ENCODE data around the gene ACSM2B.
"Not testable (repeated sequence)": the region's sequence is repeated elsewhere in the genome, so short reads cannot be mapped to it uniquely, and the experiment has no call there.

The ACSM2B gene

DNA sequence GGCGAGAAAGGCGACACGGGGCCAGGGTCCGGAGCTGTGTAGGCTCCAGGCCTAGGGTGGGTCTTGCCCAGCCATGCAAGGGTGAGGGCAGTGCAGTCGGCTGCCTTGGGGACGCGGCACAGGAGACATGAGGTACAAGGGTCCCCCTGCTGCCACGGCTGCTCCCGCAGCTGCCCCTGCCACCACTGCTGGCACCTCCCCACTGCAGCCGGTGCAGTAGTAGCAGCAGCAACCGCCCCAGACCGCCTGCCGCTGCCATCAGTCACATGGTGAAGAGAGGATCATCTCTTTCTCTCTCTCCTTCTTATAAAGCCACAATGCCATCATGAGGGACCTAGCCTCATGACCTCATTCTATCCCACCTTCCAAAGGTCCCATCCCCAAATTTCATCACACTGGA is 44.4 kb downstream of the ACSM2B start:
- H3K9me3 ChIP-seq (ENCODE audit: control insufficient read depth, insufficient read depth, low read length); H3K27ac ChIP-seq (ENCODE audit: low read length); H3K27me3 ChIP-seq (ENCODE audit: control insufficient read depth, insufficient read depth, low read length); H3K4me1 ChIP-seq (ENCODE audit: control insufficient read depth, insufficient read depth, low read length); DNase-seq (ENCODE audit: low read depth, low spot score); H3K4me3 ChIP-seq (ENCODE audit: low read length); H3K36me3 ChIP-seq (ENCODE audit: control insufficient read depth, insufficient read depth, low read length): not testable (repeated sequence)
- WGBS (ENCODE audit: insufficient coverage, insufficient read length) = no CpG with 5 or more reads among the region's 13 CpGs

DNA sequence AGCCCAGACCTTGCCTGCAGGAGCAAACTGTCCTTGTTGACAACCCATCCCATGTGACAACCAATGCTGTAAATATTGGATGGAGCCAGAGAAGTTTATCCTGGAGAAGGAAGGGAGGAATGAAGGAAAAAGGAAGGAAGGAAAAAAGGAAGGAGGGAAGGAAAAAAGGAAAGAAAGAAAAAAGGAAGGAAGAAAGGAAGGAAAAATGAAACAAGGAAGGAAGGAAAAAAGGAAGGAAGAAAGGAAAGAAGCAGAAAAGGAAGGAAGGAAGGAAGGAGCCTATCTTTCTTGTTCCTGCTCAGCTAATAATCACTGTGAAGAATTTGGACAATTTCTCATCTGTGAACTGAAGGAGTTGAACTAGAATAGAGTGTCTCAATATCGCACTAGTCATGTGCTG is 56.1 kb downstream of the ACSM2B start:
- Histone ChIP-seq H3K27me3 (ENCODE audit: control insufficient read depth, insufficient read depth, low read length) (no peaks in the 10 kb centered on the region), H3K4me3 (ENCODE audit: low read length) (no peak overlapping the region), H3K9me3 (ENCODE audit: control insufficient read depth, insufficient read depth, low read length) (no peaks in the 10 kb centered on the region), H3K36me3 (ENCODE audit: control insufficient read depth, insufficient read depth, low read length) (no peaks in the 10 kb centered on the region), H3K4me1 (ENCODE audit: control insufficient read depth, insufficient read depth, low read length) (no peaks in the 10 kb centered on the region), H3K27ac (ENCODE audit: low read length) (no peak overlapping the region)
- WGBS (ENCODE audit: insufficient coverage, insufficient read length) = no CpG with 5 or more reads among the region's 1 CpG
- no peak for DNase-seq (ENCODE audit: low read depth, low spot score)

DNA sequence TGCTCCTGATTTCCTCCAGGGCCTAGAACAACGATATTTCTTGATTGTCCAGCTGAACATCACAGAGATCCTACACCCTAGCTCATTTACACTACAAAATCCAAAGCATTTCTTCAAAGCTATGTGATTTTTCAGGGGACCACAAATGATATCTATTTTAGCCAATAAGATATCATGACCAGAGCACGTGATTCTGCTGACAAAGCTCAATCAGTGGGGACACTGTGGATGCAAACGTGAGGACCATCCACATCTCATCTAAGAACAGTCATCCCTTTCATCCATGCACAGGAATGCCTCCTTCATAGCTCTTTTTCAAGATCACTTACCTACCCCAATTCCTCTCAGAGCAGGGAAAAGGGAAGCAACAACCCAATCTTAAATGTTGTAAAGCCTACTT is 56.9 kb downstream of the ACSM2B start:
- H3K4me3 ChIP-seq (ENCODE audit: low read length) = no peak overlapping the region
- no peaks in the 10 kb centered on the region for H3K9me3 ChIP-seq (ENCODE audit: control insufficient read depth, insufficient read depth, low read length)
- no peaks in the 10 kb centered on the region for H3K36me3 ChIP-seq (ENCODE audit: control insufficient read depth, insufficient read depth, low read length)
- no peaks in the 10 kb centered on the region for H3K27me3 ChIP-seq (ENCODE audit: control insufficient read depth, insufficient read depth, low read length)
- H3K27ac ChIP-seq (ENCODE audit: low read length) = no peak overlapping the region
- no peak for DNase-seq (ENCODE audit: low read depth, low spot score)
- no peaks in the 10 kb centered on the region for H3K4me1 ChIP-seq (ENCODE audit: control insufficient read depth, insufficient read depth, low read length)
- WGBS (ENCODE audit: insufficient coverage, insufficient read length) = no CpG with 5 or more reads among the region's 3 CpGs

DNA sequence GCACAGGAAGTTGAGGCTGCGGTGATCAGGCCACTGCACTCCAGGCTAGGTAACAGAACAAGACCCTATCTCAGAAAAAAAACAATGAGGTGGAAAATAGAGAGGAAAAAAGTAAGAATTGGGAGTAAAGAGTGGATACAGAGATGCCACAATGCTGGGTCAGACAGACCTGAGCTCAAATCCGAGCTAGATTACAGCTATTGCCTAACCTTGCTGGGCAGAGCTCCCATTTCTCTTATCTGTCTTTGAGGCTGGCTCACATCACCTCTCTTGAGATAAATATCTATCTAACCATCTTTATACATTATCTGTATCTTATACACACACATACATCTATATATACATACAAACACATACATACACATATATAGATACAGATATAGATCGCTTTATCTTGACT is 59.0 kb downstream of the ACSM2B start:
- H3K4me3 ChIP-seq (ENCODE audit: low read length) = no peak overlapping the region
- H3K27ac ChIP-seq (ENCODE audit: low read length) = no peak overlapping the region
- H3K4me1 ChIP-seq (ENCODE audit: control insufficient read depth, insufficient read depth, low read length) = no peaks in the 10 kb centered on the region
- 100% methylated on average over 1 of the region's 3 CpGs for WGBS (ENCODE audit: insufficient coverage, insufficient read length)
- no peaks in the 10 kb centered on the region for H3K9me3 ChIP-seq (ENCODE audit: control insufficient read depth, insufficient read depth, low read length)
- no peaks in the 10 kb centered on the region for H3K27me3 ChIP-seq (ENCODE audit: control insufficient read depth, insufficient read depth, low read length)
- DNase-seq (ENCODE audit: low read depth, low spot score) = no peak
- H3K36me3 ChIP-seq (ENCODE audit: control insufficient read depth, insufficient read depth, low read length) = no peaks in the 10 kb centered on the region

DNA sequence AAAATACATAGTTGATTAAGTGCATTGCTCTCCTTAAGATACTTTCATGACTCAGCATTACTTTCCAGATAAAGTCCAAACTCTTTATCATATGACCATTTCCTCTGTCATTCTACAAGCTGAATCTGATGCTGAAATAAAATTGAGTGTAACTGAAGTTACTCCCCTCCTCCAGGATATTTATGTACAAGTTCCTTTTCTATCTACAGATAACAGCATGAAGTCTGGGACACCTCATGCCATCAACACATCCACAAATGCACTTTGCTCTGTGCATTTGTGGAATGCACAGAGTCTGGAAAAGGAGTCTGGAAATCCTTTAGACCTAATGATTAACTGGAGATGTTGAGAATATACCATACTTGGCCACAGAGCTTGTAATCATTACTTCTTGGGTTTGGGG is 60.5 kb downstream of the ACSM2B start:
- H3K9me3 ChIP-seq (ENCODE audit: control insufficient read depth, insufficient read depth, low read length) = no peaks in the 10 kb centered on the region
- no peaks in the 10 kb centered on the region for H3K4me1 ChIP-seq (ENCODE audit: control insufficient read depth, insufficient read depth, low read length)
- no peaks in the 10 kb centered on the region for H3K27me3 ChIP-seq (ENCODE audit: control insufficient read depth, insufficient read depth, low read length)
- H3K4me3 ChIP-seq (ENCODE audit: low read length) = no peak overlapping the region
- DNase-seq (ENCODE audit: low read depth, low spot score) = no peak
- no peak overlapping the region for H3K27ac ChIP-seq (ENCODE audit: low read length)
- H3K36me3 ChIP-seq (ENCODE audit: control insufficient read depth, insufficient read depth, low read length) = no peaks in the 10 kb centered on the region

DNA sequence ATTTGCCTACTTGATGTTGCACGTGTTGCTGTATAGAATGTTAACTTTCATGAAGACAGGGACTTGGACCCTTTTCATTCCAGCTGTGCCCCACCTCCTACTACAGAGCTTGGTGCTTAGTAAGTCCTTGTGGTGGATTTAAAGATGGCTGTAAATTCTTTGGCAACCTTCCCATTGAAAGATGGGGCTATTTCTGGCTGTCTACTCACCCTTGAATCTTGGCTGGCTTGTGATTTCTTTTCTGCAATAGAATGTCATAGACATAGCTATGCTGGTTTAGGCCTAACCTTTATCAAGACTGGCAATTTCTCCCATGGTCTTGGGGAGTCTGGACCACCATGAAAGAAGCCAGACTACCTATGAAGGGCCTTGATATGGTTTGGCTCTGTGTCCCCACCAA is 65.8 kb downstream of the ACSM2B start:
- Histone ChIP-seq H3K27me3 (ENCODE audit: control insufficient read depth, insufficient read depth, low read length) (no peaks in the 10 kb centered on the region), H3K9me3 (ENCODE audit: control insufficient read depth, insufficient read depth, low read length) (no peaks in the 10 kb centered on the region), H3K27ac (ENCODE audit: low read length) (no peak overlapping the region), H3K4me1 (ENCODE audit: control insufficient read depth, insufficient read depth, low read length) (no peaks in the 10 kb centered on the region), H3K36me3 (ENCODE audit: control insufficient read depth, insufficient read depth, low read length) (no peaks in the 10 kb centered on the region), H3K4me3 (ENCODE audit: low read length) (no peak overlapping the region)
- no CpG with 5 or more reads among the region's 1 CpG for WGBS (ENCODE audit: insufficient coverage, insufficient read length)
- no peak for DNase-seq (ENCODE audit: low read depth, low spot score)

DNA sequence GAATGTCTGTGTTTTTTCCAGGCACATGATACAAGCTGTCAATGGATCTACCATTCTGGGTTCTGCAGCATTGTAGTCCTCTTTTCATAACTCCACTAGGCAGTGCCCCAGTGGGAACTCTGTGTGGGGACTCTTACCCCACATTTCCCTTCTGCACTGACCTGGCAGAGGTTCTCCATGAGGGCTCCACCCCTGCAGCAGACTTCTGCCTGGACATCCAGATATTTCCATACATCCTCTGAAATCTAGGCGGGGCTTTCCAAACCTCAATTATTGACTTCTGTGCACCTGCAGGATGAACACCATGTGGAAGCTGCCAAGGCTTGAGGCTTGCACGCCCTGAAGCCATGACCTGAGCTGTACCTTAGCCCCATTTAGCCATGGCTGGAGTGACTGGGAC is 68.9 kb downstream of the ACSM2B start:
- WGBS (ENCODE audit: insufficient coverage, insufficient read length) = no CpG with 5 or more reads among the region's 2 CpGs
- Histone ChIP-seq H3K4me3 (ENCODE audit: low read length) (no peak overlapping the region), H3K27me3 (ENCODE audit: control insufficient read depth, insufficient read depth, low read length) (no peaks in the 10 kb centered on the region), H3K27ac (ENCODE audit: low read length) (no peak overlapping the region), H3K36me3 (ENCODE audit: control insufficient read depth, insufficient read depth, low read length) (no peaks in the 10 kb centered on the region), H3K4me1 (ENCODE audit: control insufficient read depth, insufficient read depth, low read length) (no peaks in the 10 kb centered on the region), H3K9me3 (ENCODE audit: control insufficient read depth, insufficient read depth, low read length) (0 out of 2 replicates have a peak, but pooled peaks cover 2% of the 10 kb centered on the region)
- DNase-seq (ENCODE audit: low read depth, low spot score) = no peak

DNA sequence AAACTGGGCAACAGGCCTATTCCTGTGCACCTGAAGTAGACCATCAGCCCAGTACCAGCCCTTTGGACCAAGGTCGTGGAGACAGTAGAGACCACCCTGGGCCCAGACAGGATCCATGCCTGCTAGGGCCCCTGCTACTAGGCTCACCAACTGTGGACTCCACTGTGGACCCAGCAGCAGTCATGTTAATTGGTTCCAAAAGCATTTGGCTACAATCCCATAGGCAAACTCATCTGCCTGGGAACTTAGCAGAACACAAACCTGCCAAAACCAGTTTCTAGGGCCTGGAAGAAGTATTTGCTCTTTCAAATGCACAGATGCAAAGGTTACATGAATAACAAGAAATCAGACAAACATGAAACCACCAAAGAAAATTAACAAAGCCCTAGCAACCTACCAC is 71.7 kb downstream of the ACSM2B start:
- WGBS (ENCODE audit: insufficient coverage, insufficient read length) = no CpG with 5 or more reads among the region's 1 CpG
- no peaks in the 10 kb centered on the region for H3K4me1 ChIP-seq (ENCODE audit: control insufficient read depth, insufficient read depth, low read length)
- no peaks in the 10 kb centered on the region for H3K36me3 ChIP-seq (ENCODE audit: control insufficient read depth, insufficient read depth, low read length)
- 0 out of 2 replicates have a peak, but pooled peaks cover 2% of the 10 kb centered on the region for H3K9me3 ChIP-seq (ENCODE audit: control insufficient read depth, insufficient read depth, low read length)
- no peak overlapping the region for H3K4me3 ChIP-seq (ENCODE audit: low read length)
- no peaks in the 10 kb centered on the region for H3K27me3 ChIP-seq (ENCODE audit: control insufficient read depth, insufficient read depth, low read length)
- H3K27ac ChIP-seq (ENCODE audit: low read length) = no peak overlapping the region
- DNase-seq (ENCODE audit: low read depth, low spot score) = no peak

DNA sequence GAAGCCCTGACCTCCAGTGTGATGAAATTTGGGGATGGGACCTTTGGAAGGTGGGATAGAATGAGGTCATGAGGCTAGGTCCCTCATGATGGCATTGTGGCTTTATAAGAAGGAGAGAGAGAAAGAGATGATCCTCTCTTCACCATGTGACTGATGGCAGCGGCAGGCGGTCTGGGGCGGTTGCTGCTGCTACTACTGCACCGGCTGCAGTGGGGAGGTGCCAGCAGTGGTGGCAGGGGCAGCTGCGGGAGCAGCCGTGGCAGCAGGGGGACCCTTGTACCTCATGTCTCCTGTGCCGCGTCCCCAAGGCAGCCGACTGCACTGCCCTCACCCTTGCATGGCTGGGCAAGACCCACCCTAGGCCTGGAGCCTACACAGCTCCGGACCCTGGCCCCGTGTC is 84.7 kb downstream of the ACSM2B start:
- not testable (repeated sequence) for H3K9me3 ChIP-seq (ENCODE audit: control insufficient read depth, insufficient read depth, low read length); DNase-seq (ENCODE audit: low read depth, low spot score); H3K27me3 ChIP-seq (ENCODE audit: control insufficient read depth, insufficient read depth, low read length); H3K27ac ChIP-seq (ENCODE audit: low read length); H3K4me3 ChIP-seq (ENCODE audit: low read length); H3K4me1 ChIP-seq (ENCODE audit: control insufficient read depth, insufficient read depth, low read length); H3K36me3 ChIP-seq (ENCODE audit: control insufficient read depth, insufficient read depth, low read length)
- WGBS (ENCODE audit: insufficient coverage, insufficient read length) = no CpG with 5 or more reads among the region's 11 CpGs

DNA sequence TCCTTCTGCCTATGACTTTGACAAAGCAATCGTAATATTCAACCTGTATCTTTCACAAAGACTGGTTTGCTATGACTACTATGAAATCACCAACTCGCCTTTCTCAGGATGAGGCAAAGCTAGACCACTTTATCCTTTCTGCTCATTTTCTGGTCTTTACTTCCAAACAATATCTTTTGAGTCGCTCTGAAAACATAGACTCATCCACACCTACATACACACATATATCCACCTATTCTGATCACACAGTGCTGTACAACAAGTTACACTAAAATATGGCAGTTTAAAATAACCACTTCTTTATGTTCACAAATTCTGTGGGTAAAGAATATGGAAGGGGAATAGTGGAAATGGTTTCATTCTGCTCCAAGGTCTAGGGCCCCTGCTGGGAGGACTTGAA is 85.2 kb downstream of the ACSM2B start:
- H3K36me3 ChIP-seq (ENCODE audit: control insufficient read depth, insufficient read depth, low read length); H3K4me1 ChIP-seq (ENCODE audit: control insufficient read depth, insufficient read depth, low read length); H3K9me3 ChIP-seq (ENCODE audit: control insufficient read depth, insufficient read depth, low read length); H3K27me3 ChIP-seq (ENCODE audit: control insufficient read depth, insufficient read depth, low read length); DNase-seq (ENCODE audit: low read depth, low spot score); H3K27ac ChIP-seq (ENCODE audit: low read length); H3K4me3 ChIP-seq (ENCODE audit: low read length): not testable (repeated sequence)
- no CpG with 5 or more reads among the region's 3 CpGs for WGBS (ENCODE audit: insufficient coverage, insufficient read length)
